Ectodermal cell (in vitro differentiated cells): ENCODE measurements around the gene ACLY.

ENCODE experiments used
- H3K27ac ChIP-seq: 2 replicates; pipeline ENCODE4 v1.7.0; 2013; ENCODE audit warnings: mild to moderate bottlenecking, low read depth, low read length; ENCODE audit not compliant: insufficient read depth, poor library complexity, severe bottlenecking
- H3K27me3 ChIP-seq: 2 replicates; pipeline ENCODE4 v1.7.0; 2013; ENCODE audit warnings: mild to moderate bottlenecking, low read length; ENCODE audit not compliant: insufficient read depth, control insufficient read depth, poor library complexity, severe bottlenecking
- H3K36me3 ChIP-seq: one replicate; pipeline ENCODE4 v1.7.0; 2013; ENCODE audit warnings: low read length; ENCODE audit not compliant: control insufficient read depth, insufficient read depth
- H3K4me1 ChIP-seq: one replicate; pipeline ENCODE4 v1.7.0; 2013; ENCODE audit warnings: low read length; ENCODE audit not compliant: control insufficient read depth, insufficient read depth
- H3K4me3 ChIP-seq: 2 replicates; pipeline ENCODE4 v1.7.0; 2013; ENCODE audit warnings: low read depth, low read length, control low read depth; ENCODE audit not compliant: insufficient read depth
- H3K9me3 ChIP-seq: 2 replicates; pipeline ENCODE4 v1.7.0; 2013; ENCODE audit warnings: mild to moderate bottlenecking, low read length, moderate library complexity; ENCODE audit not compliant: control insufficient read depth
- WGBS, 2 experiments: methylation state at CpG; one replicate each; pipeline ENCODE4 v1.1.7; 2013; ENCODE audit warnings: missing lambda C conversion rate in 2 of 2; 5-methylcytosine and 5-hydroxymethylcytosine counted together

Gene ACLY

GRCh38 chr17:41910701-41911391 is 7.9 kb downstream of the ACLY start:
- H3K4me3 ChIP-seq: no peak overlapping the region
- H3K27ac ChIP-seq: no peak overlapping the region
- H3K4me1 ChIP-seq: peaks cover 16% of the 10 kb centered on the region
- 94 to 96% methylated on average over 13 of the region's 13 CpGs for WGBS, 2 experiments
- H3K9me3 ChIP-seq: no peaks in the 10 kb centered on the region
- peaks cover 66% of the 10 kb centered on the region for H3K36me3 ChIP-seq
- no peaks in the 10 kb centered on the region for H3K27me3 ChIP-seq

- H3K4me1 ChIP-seq: no peaks in the 10 kb centered on the region
- no peak overlapping the region for H3K27ac ChIP-seq
- no peak overlapping the region for H3K4me3 ChIP-seq
- H3K36me3 ChIP-seq: peaks cover 83% of the 10 kb centered on the region
- no peaks in the 10 kb centered on the region for H3K9me3 ChIP-seq
- H3K27me3 ChIP-seq: no peaks in the 10 kb centered on the region
- 97% methylated on average over 13 of the region's 13 CpGs for WGBS, 2 experiments
These were observed 9.7 kb downstream of the ACLY start for GRCh38 chr17:41909088-41909487.

- 92 to 94% methylated on average over 14 of the region's 14 CpGs for WGBS, 2 experiments
- peaks cover 83% of the 10 kb centered on the region for H3K36me3 ChIP-seq
- no peaks in the 10 kb centered on the region for H3K9me3 ChIP-seq
- H3K27me3 ChIP-seq: no peaks in the 10 kb centered on the region
- H3K27ac ChIP-seq: peak overlapping the region; percentile 60
- no peaks in the 10 kb centered on the region for H3K4me1 ChIP-seq
- H3K4me3 ChIP-seq: no peak overlapping the region
These were observed 10.9 kb downstream of the ACLY start for GRCh38 chr17:41907633-41908539.

- H3K4me1 ChIP-seq: no peaks in the 10 kb centered on the region
- H3K27ac ChIP-seq: peak overlapping the region; percentile 60
- H3K36me3 ChIP-seq: peaks cover 78% of the 10 kb centered on the region
- H3K27me3 ChIP-seq: no peaks in the 10 kb centered on the region
- H3K4me3 ChIP-seq: no peak overlapping the region
- 91 to 92% methylated on average over 8 of the region's 8 CpGs for WGBS, 2 experiments
- no peaks in the 10 kb centered on the region for H3K9me3 ChIP-seq
These were observed 11.6 kb downstream of the ACLY start for GRCh38 chr17:41907185-41907556.

GRCh38 chr17:41906465-41907184 is 12.1 kb downstream of the ACLY start:
- Histone ChIP-seq H3K9me3 (no peaks in the 10 kb centered on the region), H3K4me1 (no peaks in the 10 kb centered on the region), H3K36me3 (peaks cover 79% of the 10 kb centered on the region), H3K27me3 (no peaks in the 10 kb centered on the region), H3K27ac (no peak overlapping the region), H3K4me3 (no peak overlapping the region)
- WGBS, 2 experiments: 92 to 94% methylated on average over 15 of the region's 15 CpGs

GRCh38 chr17:41905172-41905571 is 13.6 kb downstream of the ACLY start:
- Histone ChIP-seq H3K27me3 (no peaks in the 10 kb centered on the region), H3K4me1 (no peaks in the 10 kb centered on the region), H3K27ac (no peak overlapping the region), H3K4me3 (no peak overlapping the region), H3K36me3 (peaks cover 79% of the 10 kb centered on the region), H3K9me3 (no peaks in the 10 kb centered on the region)
- 96 to 97% methylated on average over 4 of the region's 4 CpGs for WGBS, 2 experiments

GRCh38 chr17:41904242-41904841 is 14.4 kb downstream of the ACLY start:
- Histone ChIP-seq H3K9me3 (no peaks in the 10 kb centered on the region), H3K27me3 (no peaks in the 10 kb centered on the region), H3K4me3 (no peak overlapping the region), H3K4me1 (no peaks in the 10 kb centered on the region), H3K36me3 (peaks cover 73% of the 10 kb centered on the region), H3K27ac (no peak overlapping the region)
- 95% methylated on average over 7 of the region's 7 CpGs for WGBS, 2 experiments

- Histone ChIP-seq H3K27me3 (no peaks in the 10 kb centered on the region), H3K27ac (no peak overlapping the region), H3K9me3 (no peaks in the 10 kb centered on the region), H3K4me1 (no peaks in the 10 kb centered on the region), H3K36me3 (peaks cover 75% of the 10 kb centered on the region), H3K4me3 (no peak overlapping the region)
- WGBS, 2 experiments: 85% methylated on average over 11 of the region's 11 CpGs
These were observed 17.1 kb downstream of the ACLY start for GRCh38 chr17:41901646-41902045.

GRCh38 chr17:41896726-41897125 is 22.0 kb downstream of the ACLY start:
- H3K4me1 ChIP-seq: no peaks in the 10 kb centered on the region
- H3K4me3 ChIP-seq: no peak overlapping the region
- peaks cover 81% of the 10 kb centered on the region for H3K36me3 ChIP-seq
- no peak overlapping the region for H3K27ac ChIP-seq
- no peaks in the 10 kb centered on the region for H3K9me3 ChIP-seq
- no peaks in the 10 kb centered on the region for H3K27me3 ChIP-seq
- WGBS, 2 experiments: 93 to 94% methylated on average over 6 of the region's 6 CpGs
